Spleen (tissue), 11 donors: ENCODE results near the gene ZNF708. TPM values are rescaled to one million over a fixed set of nuclear protein-coding genes. Genes with fewer than 3 reads are reported as not detected.
"Not testable (repeated sequence)": the region's sequence is repeated elsewhere in the genome, so short reads cannot be mapped to it uniquely, and the experiment has no call there.

Source experiments
- DNase-seq: peaks from one replicate; pipeline ENCODE4 v3.0.0-alpha.2; 2020
- H3K27ac ChIP-seq, 8 donors: fragments of 200-600 bp; sonication (generic) in 7 of 8; 1 replicate in 4 of 8; 2 replicates in 4 of 8; pipeline versions ENCODE4 v1.5.0 to v1.8.0; 2016 to 2021; ENCODE audit warnings: inconsistent platforms in 4 of 8, mild to moderate bottlenecking in 4 of 8, moderate library complexity in 1 of 8
- H3K27me3 ChIP-seq, 7 donors: fragments of 200-600 bp; sonication (generic) in 6 of 7; replicated peaks in 1 of 7; 1 replicate in 4 of 7; 2 replicates in 3 of 7; pipeline versions ENCODE4 v1.5.0 to v1.8.0; 2016 to 2021; ENCODE audit warnings: inconsistent platforms in 3 of 7, mild to moderate bottlenecking in 1 of 7
- H3K36me3 ChIP-seq, 6 donors: fragments of 200-600 bp; sonication (generic) in 5 of 6; 1 replicate in 4 of 6; 2 replicates in 2 of 6; pipeline versions ENCODE4 v1.5.0 to v1.8.0; 2016 to 2021; ENCODE audit warnings: inconsistent platforms in 2 of 6
- H3K4me1 ChIP-seq, 6 donors: fragments of 200-600 bp; sonication (generic) in 5 of 6; 1 replicate in 3 of 6; 2 replicates in 3 of 6; pipeline versions ENCODE4 v1.5.0 to v1.8.0; 2016 to 2021; ENCODE audit warnings: inconsistent platforms in 3 of 6
- H3K4me3 ChIP-seq, 8 donors: fragments of 200-600 bp; sonication (generic) in 7 of 8; 1 replicate in 4 of 8; 2 replicates in 4 of 8; pipeline versions ENCODE4 v1.5.0 to v1.8.0; 2016 to 2021; ENCODE audit warnings: inconsistent platforms in 4 of 8, mild to moderate bottlenecking in 4 of 8, moderate library complexity in 2 of 8
- H3K9me3 ChIP-seq, 8 donors: fragments of 200-600 bp; sonication (generic) in 7 of 8; 1 replicate in 4 of 8; 2 replicates in 4 of 8; pipeline versions ENCODE4 v1.5.0 to v1.8.0; 2016 to 2021; ENCODE audit warnings: inconsistent platforms in 4 of 8
- POLR2A ChIP-seq, 3 donors: fragments of 450-650 bp; IDR thresholded peaks; one replicate each; pipeline ENCODE4 v1.5.1; 2017; ENCODE audit warnings: antibody characterized with exemption in 3 of 3, mild to moderate bottlenecking in 1 of 3
- POLR2AphosphoS5 ChIP-seq, 3 donors: sonication (generic); formaldehyde crosslinking; IDR thresholded peaks; one replicate each; pipeline ENCODE4 v1.5.1; 2017; ENCODE audit warnings: antibody characterized with exemption in 3 of 3
- WGBS, 5 donors: extraction: QIAGEN DNeasy Blood & Tissue Kit in 3 of 5; methylation state at CpG; one replicate each; pipeline versions ENCODE4 v1.1.5 to v1.1.7; 2013 to 2018; 5-methylcytosine and 5-hydroxymethylcytosine counted together
- intact Hi-C: fragments of 100-400 bp; cut with DNase I; formaldehyde crosslinking; loops from one replicate; pipeline ENCODE4 v1.15.0; 2023; ENCODE audit warnings: low total_unique reads
- polyA plus RNA-seq, 3 donors: library from polyadenylated mRNA; stranded (reverse); fragments of 200-250 nt; gene quantifications; one replicate each; pipeline ENCODE4 v1.2.1, GENCODE V29; 2013
- total RNA-seq, 7 donors: library from RNA; depleted of rRNA in 3 of 7; stranded (reverse); fragments of >200 nt in 3 of 7; fragmentation: NEBNext Ultra II Directional in 4 of 7; extraction: Animal tissue kit (Norgen Biotek cat#: 25700) in 4 of 7; gene quantifications; one replicate each; pipeline versions ENCODE4 v1.1.0 to v1.2.1, GENCODE V29; 2016 to 2021
- TF ChIP-seq, protein P1 (sequence below), 11 experiments: fragments of 200-600 bp in 7 of 11; fragments of 450-650 bp in 4 of 11; sonication (generic) in 4 of 11; IDR thresholded peaks in 8 of 11; conservative IDR thresholded peaks in 3 of 11; 1 replicate in 7 of 11; 2 replicates in 4 of 11; pipeline versions ENCODE4 v1.4.0 to v1.8.0; 2016 to 2021; ENCODE audit warnings: antibody characterized with exemption in 11 of 11, inconsistent platforms in 4 of 11, mild to moderate bottlenecking in 1 of 11
- donor health status: healthy with polysubstance abuse.
- donor health status: DM: no; HTN: no; CAD: no; lungs with moderate emphysema.
- donor health status: DM: no; HTN: no; CAD: no.
- donor health status: Bipolar disorder and iron deficiency.
- donor health status: healthy.
- donor health status: DM: no; HTN: no; CAD: no.
- donor health status: DM: yes; HTN: yes; CAD: no.

ZNF708 gene
- total and polyA plus RNA-seq, 10 donors: 4.9 to 42.7 (median 21.5) TPM

DNA sequence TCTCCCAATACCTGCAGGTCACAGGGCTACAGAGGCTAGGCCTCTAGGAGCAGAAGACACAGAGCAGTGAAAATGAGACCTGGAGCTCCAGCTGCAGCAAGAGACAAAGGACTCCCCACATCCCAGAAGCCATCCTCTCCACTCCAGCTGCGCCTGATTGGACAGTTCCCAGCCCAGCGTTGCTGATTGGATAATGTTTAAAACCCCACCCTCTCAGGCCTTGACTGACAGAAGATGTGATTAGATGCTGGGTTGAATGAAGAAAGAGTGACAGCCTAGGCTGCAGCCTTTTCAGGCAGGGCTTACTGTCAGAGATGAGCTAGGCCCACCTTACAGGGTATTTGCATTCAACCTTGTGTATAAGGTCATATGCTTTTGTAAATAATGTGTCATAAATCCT, 59.4 kb downstream of the ZNF708 start:
- DNase-seq: no peak
- H3K27me3 ChIP-seq: no peaks in the 10 kb centered on the region
- no peaks in the 10 kb centered on the region for H3K4me1 ChIP-seq
- 84 to 92% (median 88%) methylated on average over 2 of the region's 2 CpGs for WGBS, 5 donors
- intact Hi-C loops: no loop called here
- no peak overlapping the region for H3K4me3 ChIP-seq
- TF ChIP-seq POLR2A (IDR thresholded peaks at IDR 0.05) (no peak), POLR2AphosphoS5 (IDR thresholded peaks at IDR 0.05) (no peak)
- TF ChIP-seq, protein P1, sequence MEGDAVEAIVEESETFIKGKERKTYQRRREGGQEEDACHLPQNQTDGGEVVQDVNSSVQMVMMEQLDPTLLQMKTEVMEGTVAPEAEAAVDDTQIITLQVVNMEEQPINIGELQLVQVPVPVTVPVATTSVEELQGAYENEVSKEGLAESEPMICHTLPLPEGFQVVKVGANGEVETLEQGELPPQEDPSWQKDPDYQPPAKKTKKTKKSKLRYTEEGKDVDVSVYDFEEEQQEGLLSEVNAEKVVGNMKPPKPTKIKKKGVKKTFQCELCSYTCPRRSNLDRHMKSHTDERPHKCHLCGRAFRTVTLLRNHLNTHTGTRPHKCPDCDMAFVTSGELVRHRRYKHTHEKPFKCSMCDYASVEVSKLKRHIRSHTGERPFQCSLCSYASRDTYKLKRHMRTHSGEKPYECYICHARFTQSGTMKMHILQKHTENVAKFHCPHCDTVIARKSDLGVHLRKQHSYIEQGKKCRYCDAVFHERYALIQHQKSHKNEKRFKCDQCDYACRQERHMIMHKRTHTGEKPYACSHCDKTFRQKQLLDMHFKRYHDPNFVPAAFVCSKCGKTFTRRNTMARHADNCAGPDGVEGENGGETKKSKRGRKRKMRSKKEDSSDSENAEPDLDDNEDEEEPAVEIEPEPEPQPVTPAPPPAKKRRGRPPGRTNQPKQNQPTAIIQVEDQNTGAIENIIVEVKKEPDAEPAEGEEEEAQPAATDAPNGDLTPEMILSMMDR (IDR thresholded peaks at IDR 0.05 in 8 of 11, conservative IDR thresholded peaks at IDR 0.05 in 3 of 11): no peak
- no peaks in the 10 kb centered on the region for H3K36me3 ChIP-seq
- no peak overlapping the region for H3K27ac ChIP-seq
- H3K9me3 ChIP-seq: peaks cover 0 to 93% (median 62%) of the 10 kb centered on the region in 8 donors

DNA sequence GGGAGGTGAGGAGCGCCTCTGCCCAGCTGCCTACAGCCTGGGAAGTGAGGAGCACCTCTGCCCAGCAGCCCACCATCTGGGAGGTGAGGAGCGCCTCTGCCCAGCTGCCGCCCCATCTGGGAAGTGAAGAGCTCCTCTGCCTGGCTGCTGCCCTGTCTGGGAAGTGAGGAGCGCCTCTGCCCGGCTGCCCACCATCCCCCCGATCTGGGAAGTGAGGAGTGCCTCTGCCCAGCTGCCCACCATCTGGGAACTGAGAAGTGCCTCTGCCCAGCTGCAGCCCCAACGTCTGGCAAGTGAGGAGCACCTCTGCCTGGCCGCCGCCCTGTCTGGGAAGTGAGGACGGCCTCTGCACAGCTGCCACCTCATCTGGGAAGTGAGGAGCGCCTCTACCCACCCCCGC, 64.3 kb downstream of the ZNF708 start:
- 80 to 95% (median 87%) methylated on average over 10 to 12 of the region's 12 CpGs for WGBS, 5 donors
- no peak for DNase-seq
- Histone ChIP-seq H3K36me3 (no peaks in the 10 kb centered on the region), H3K4me1 (no peaks in the 10 kb centered on the region), H3K27me3 (no peaks in the 10 kb centered on the region), H3K27ac (no peak overlapping the region), H3K4me3 (no peak overlapping the region), H3K9me3 (peaks cover 0 to 86% (median 35%) of the 10 kb centered on the region in 8 donors)
- intact Hi-C loops: no loop called here
- TF ChIP-seq POLR2A (IDR thresholded peaks at IDR 0.05): no peak
- TF ChIP-seq, protein P1 (IDR thresholded peaks at IDR 0.05 in 8 of 11, conservative IDR thresholded peaks at IDR 0.05 in 3 of 11): no peak
- TF ChIP-seq POLR2AphosphoS5 (IDR thresholded peaks at IDR 0.05): no peak

DNA sequence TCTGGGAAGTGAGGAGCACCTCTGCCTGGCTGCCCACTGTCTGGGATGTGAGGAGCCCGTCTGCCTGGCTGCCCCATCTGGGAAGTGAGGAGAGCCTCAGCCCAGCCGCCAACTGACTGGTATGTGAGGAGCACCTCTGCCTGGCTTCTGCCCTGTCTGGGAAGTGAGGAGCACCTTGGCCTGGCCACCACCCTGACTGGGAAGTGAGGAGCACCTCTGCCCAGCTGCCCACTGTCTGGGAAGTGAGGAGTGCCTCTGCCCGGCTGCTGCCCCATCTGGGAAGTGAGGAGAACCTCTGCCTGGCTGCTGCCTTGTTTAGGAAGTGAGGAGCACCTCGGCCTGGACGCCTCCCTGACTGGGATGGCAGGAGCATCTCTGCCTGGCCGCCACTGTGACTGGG, 64.8 kb downstream of the ZNF708 start:
- intact Hi-C loops: no loop called here
- Histone ChIP-seq H3K9me3 (peaks cover 0 to 86% (median 36%) of the 10 kb centered on the region in 8 donors), H3K4me3 (no peak overlapping the region), H3K4me1 (no peaks in the 10 kb centered on the region), H3K27ac (no peak overlapping the region), H3K27me3 (no peaks in the 10 kb centered on the region), H3K36me3 (no peaks in the 10 kb centered on the region)
- DNase-seq: no peak
- 57 to 82% (median 76%) methylated on average over 1 to 6 of the region's 6 CpGs for WGBS, 5 donors
- TF ChIP-seq POLR2A (IDR thresholded peaks at IDR 0.05) (no peak), POLR2AphosphoS5 (IDR thresholded peaks at IDR 0.05) (no peak)
- TF ChIP-seq, protein P1 (IDR thresholded peaks at IDR 0.05 in 8 of 11, conservative IDR thresholded peaks at IDR 0.05 in 3 of 11): no peak

DNA sequence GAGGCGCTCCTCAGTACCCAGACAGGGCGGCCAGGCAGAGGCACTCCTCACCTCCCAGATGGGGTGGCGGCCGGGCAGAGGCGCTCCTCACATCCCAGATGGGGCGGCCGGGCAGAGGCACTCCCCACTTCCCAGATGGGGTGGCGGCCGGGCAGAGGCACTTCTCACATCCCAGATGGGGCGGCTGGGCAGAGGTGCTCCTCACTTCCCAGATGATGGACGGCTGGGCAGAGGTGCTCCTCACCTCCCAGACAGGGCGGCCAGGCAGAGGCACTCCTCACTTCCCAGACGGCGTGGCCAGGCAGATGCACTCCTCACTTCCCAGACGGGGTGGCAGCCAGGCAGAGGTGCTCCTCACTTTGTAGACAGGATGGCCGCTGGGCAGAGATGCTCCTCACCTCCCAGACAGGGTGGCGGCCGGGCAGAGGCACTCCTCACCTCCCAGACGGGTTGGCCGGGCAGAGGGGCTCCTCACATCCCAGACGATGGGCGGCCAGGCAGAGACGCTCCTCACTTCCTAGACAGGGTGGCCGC, 68.3 kb downstream of the ZNF708 start:
- DNase-seq, H3K27ac ChIP-seq, H3K36me3 ChIP-seq, H3K4me3 ChIP-seq, intact Hi-C loops, H3K4me1 ChIP-seq, H3K27me3 ChIP-seq: not testable (repeated sequence)
- peaks cover 0 to 76% (median 32%) of the 10 kb centered on the region in 8 donors for H3K9me3 ChIP-seq
- WGBS, 5 donors: 89 to 96% (median 93%) methylated on average over 7 to 24 of the region's 24 CpGs
